Gastrocnemius medialis (tissue), 4 donors: ENCODE data around the gene RASL11A. TPM values are rescaled to one million over a fixed set of nuclear protein-coding genes. Genes with fewer than 3 reads are reported as not detected.
A peak's percentile ranks its signal among the peaks of the same experiment; 100 is the strongest.
"Not testable (repeated sequence)": the region's sequence is repeated elsewhere in the genome, so short reads cannot be mapped to it uniquely, and the experiment has no call there.

Source experiments
- ATAC-seq, 2 donors: fragments of 150-250 bp; one replicate each; pipeline ENCODE4 v1.9.1; 2016
- DNase-seq, 2 donors: peaks; one replicate each; pipeline ENCODE4 v3.0.0-alpha.2; 2019
- H3K27ac ChIP-seq, 4 donors: fragments of 200-600 bp; sonication (generic); 1 replicate in 1 of 4; 2 replicates in 3 of 4; pipeline ENCODE4 v1.5.1; 2016 to 2018; ENCODE audit warnings: mild to moderate bottlenecking in 2 of 4, moderate library complexity in 1 of 4
- H3K27me3 ChIP-seq, 3 donors: fragments of 200-600 bp; sonication (generic) in 2 of 3; 1 replicate in 1 of 3; 2 replicates in 2 of 3; pipeline versions ENCODE4 v1.5.1 to v1.6.0; 2016 to 2019; ENCODE audit warnings: mild to moderate bottlenecking in 1 of 3, moderate library complexity in 1 of 3
- H3K36me3 ChIP-seq, 2 donors: fragments of 200-600 bp; sonication (generic) in 1 of 2; one replicate each; pipeline ENCODE4 v1.5.1; 2017 to 2018
- H3K4me1 ChIP-seq, 2 donors: fragments of 200-600 bp; sonication (generic) in 1 of 2; one replicate each; pipeline ENCODE4 v1.5.1; 2016 to 2017; ENCODE audit warnings: mild to moderate bottlenecking in 2 of 2
- H3K4me3 ChIP-seq, 4 donors: fragments of 200-600 bp; sonication (generic) in 3 of 4; 1 replicate in 1 of 4; 2 replicates in 3 of 4; pipeline ENCODE4 v1.5.1; 2016 to 2019; ENCODE audit warnings: mild to moderate bottlenecking in 2 of 4
- H3K9me3 ChIP-seq, 3 donors: fragments of 200-600 bp; sonication (generic) in 2 of 3; 1 replicate in 1 of 3; 2 replicates in 2 of 3; pipeline ENCODE4 v1.5.1; 2016 to 2019
- CTCF ChIP-seq, 5 experiments: fragments of 450-650 bp in 3 of 5; fragments of 200-600 bp in 2 of 5; sonication (generic) in 2 of 5; IDR thresholded peaks in 4 of 5; conservative IDR thresholded peaks in 1 of 5; 1 replicate in 4 of 5; 2 replicates in 1 of 5; pipeline ENCODE4 v1.5.1; 2016 to 2019; ENCODE audit warnings: antibody characterized with exemption in 5 of 5, mild to moderate bottlenecking in 3 of 5, moderate library complexity in 3 of 5
- POLR2A ChIP-seq, 2 donors: fragments of 450-650 bp; IDR thresholded peaks; one replicate each; pipeline ENCODE4 v1.6.1; 2017; ENCODE audit warnings: antibody characterized with exemption in 2 of 2, mild to moderate bottlenecking in 2 of 2, moderate library complexity in 2 of 2
- in situ Hi-C, 4 donors: fragments of 200-750 bp; cut with MboI; loops; one replicate each; pipeline versions ENCODE4 v1.15.0 to v1.8.0; 2017; ENCODE audit warnings: low sequenced_read_pairs in 4 of 4
- intact Hi-C: fragments of 100-400 bp; cut with DNase I; formaldehyde crosslinking; loops from one replicate; pipeline ENCODE4 v1.15.1; 2023; ENCODE audit warnings: low total_unique reads
- total RNA-seq, 4 donors: library from RNA; depleted of rRNA; stranded (reverse); fragments of >200 nt; gene quantifications; one replicate each; pipeline versions ENCODE4 v1.1.0 to v1.2.3, GENCODE V29; 2016

Gene RASL11A
- 1 to 10 TPM; 2.8 to 9.0 (median 5.7) TPM for total RNA-seq

- in situ Hi-C loops (loop anchor here (25.0 kb wide), 3 partner anchors 166 to 866 kb away; partner anchors contain the start of genes LNX2 (in 3 of the 4), POLR1D (in 3 of the 4) and PAN3 (in 1 of the 4)), intact Hi-C loops (loop anchor here (2.0 to 5.0 kb wide), 3 partner anchors 20 to 284 kb away; partner anchors contain the start of gene RPL21)
- H3K9me3 ChIP-seq = no peaks in the 10 kb centered on the region
- peaks cover 4 to 6% of the 10 kb centered on the region in 2 donors for H3K4me1 ChIP-seq
- H3K27ac ChIP-seq = peak within 1 kb of the TSS; percentile 75 to 86 (median 84)
- TF ChIP-seq POLR2A (IDR thresholded peaks at IDR 0.05) (peak; percentile 61 to 87), CTCF (IDR thresholded peaks at IDR 0.05 in 4 of 5, conservative IDR thresholded peaks at IDR 0.05 in 1 of 5) (peak; percentile 84 to 96 (median 87))
- H3K36me3 ChIP-seq = no peaks in the 10 kb centered on the region
- peak within 1 kb of the TSS; percentile 65 to 91 (median 74) for H3K4me3 ChIP-seq
- DNase-seq (peak; percentile 57 to 71), ATAC-seq (peak; percentile 86 to 90)
- H3K27me3 ChIP-seq = no peaks in the 10 kb centered on the region
Observed at GRCh38 chr13:27270594-27271520, at the start of gene RASL11A. TSS of gene RASL11A (plus strand) at chr13:27270830. CDS start at chr13:27270945, 115 bp downstream.

GRCh38 chr13:27222100-27222499 lies 48.5 kb upstream of the RASL11A start:
- H3K27ac ChIP-seq, intact Hi-C loops, H3K36me3 ChIP-seq, ATAC-seq, H3K27me3 ChIP-seq, H3K4me3 ChIP-seq, H3K4me1 ChIP-seq, DNase-seq, H3K9me3 ChIP-seq: not testable (repeated sequence)
- in situ Hi-C loops = loop anchor here in 1 of 4 donors (25.0 kb wide), 1 partner anchor 235 kb away; no protein-coding TSS in a partner anchor

- H3K36me3 ChIP-seq = no peaks in the 10 kb centered on the region
- H3K4me1 ChIP-seq = no peaks in the 10 kb centered on the region
- no peak overlapping the region for H3K4me3 ChIP-seq
- H3K27me3 ChIP-seq = no peaks in the 10 kb centered on the region
- H3K27ac ChIP-seq = no peak overlapping the region
- H3K9me3 ChIP-seq = no peaks in the 10 kb centered on the region
- ATAC-seq = no peak
- no peak for DNase-seq
- no peak for TF ChIP-seq CTCF (IDR thresholded peaks at IDR 0.05 in 4 of 5, conservative IDR thresholded peaks at IDR 0.05 in 1 of 5)
- TF ChIP-seq POLR2A (IDR thresholded peaks at IDR 0.05) = no peak
- in situ Hi-C loops (no loop called here), intact Hi-C loops (no loop called here)
Observed at GRCh38 chr13:27226991-27227390, 43.6 kb upstream of the RASL11A start.

GRCh38 chr13:27228131-27228530 lies 42.5 kb upstream of the RASL11A start:
- H3K27ac ChIP-seq = no peak overlapping the region
- H3K4me1 ChIP-seq = no peaks in the 10 kb centered on the region
- ATAC-seq (no peak), DNase-seq (no peak)
- no peaks in the 10 kb centered on the region for H3K36me3 ChIP-seq
- no peaks in the 10 kb centered on the region for H3K27me3 ChIP-seq
- no peak overlapping the region for H3K4me3 ChIP-seq
- no peaks in the 10 kb centered on the region for H3K9me3 ChIP-seq
- no peak for TF ChIP-seq POLR2A (IDR thresholded peaks at IDR 0.05)
- no peak for TF ChIP-seq CTCF (IDR thresholded peaks at IDR 0.05 in 4 of 5, conservative IDR thresholded peaks at IDR 0.05 in 1 of 5)
- intact Hi-C loops = no loop called here
- in situ Hi-C loops = no loop called here

- Histone ChIP-seq H3K9me3 (no peaks in the 10 kb centered on the region), H3K27me3 (no peaks in the 10 kb centered on the region), H3K4me1 (no peaks in the 10 kb centered on the region), H3K36me3 (no peaks in the 10 kb centered on the region), H3K4me3 (no peak overlapping the region), H3K27ac (no peak overlapping the region)
- intact Hi-C loops (no loop called here), in situ Hi-C loops (no loop called here)
- DNase-seq = no peak
- TF ChIP-seq POLR2A (IDR thresholded peaks at IDR 0.05) = no peak
- no peak for TF ChIP-seq CTCF (IDR thresholded peaks at IDR 0.05 in 4 of 5, conservative IDR thresholded peaks at IDR 0.05 in 1 of 5)
- no peak for ATAC-seq
Observed at GRCh38 chr13:27229642-27230041, 41.0 kb upstream of the RASL11A start.
